ENCODE measurements around the gene ZNF160.

DNA sequence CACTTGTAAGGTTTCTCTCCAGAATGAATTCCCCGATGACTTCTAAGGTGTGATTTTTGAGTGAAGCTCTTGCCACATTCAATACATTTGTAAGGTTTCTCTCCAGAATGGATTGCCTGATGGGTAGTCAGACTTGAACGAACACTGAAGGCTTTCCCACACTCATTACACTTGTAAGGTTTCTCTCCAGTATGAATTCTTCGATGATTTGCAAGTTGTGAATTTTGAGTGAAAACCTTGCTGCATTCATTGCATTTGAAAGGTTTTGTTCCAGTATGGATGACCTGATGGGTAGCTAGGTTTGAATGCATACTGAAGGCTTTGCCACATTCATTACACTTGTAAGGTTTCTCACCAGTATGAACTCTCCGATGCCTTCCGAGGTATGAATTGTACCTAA lies 34.4 kb downstream of the ZNF160 start:
- TF ChIP-seq RFX5 (IDR thresholded peaks at IDR 0.05; ENCODE audit: low read length) (no peak), EZH2phosphoT487 (IDR thresholded peaks at IDR 0.05; ENCODE audit: borderline replicate concordance, low read depth) (no peak), POLR2AphosphoS5 (IDR thresholded peaks at IDR 0.05; ENCODE audit: low read depth, low read length) (no peak), TAF1 (IDR thresholded peaks at IDR 0.05; ENCODE audit: borderline replicate concordance, low read depth, low read length) (no peak), FOSL2 (IDR thresholded peaks at IDR 0.05; ENCODE audit: borderline replicate concordance, low read depth) (no peak), RCOR1 (IDR thresholded peaks at IDR 0.05; ENCODE audit: low read length) (no peak), CHD2 (IDR thresholded peaks at IDR 0.05; ENCODE audit: low read length, partially characterized antibody) (no peak), MXI1 (IDR thresholded peaks at IDR 0.05; ENCODE audit: low read depth, low read length) (no peak), EP300 (IDR thresholded peaks at IDR 0.05; ENCODE audit: borderline replicate concordance in 1 of 2, low read depth in 1 of 2, low read length in 1 of 2) (no peak), ELF1 (IDR thresholded peaks at IDR 0.05) (no peak)
- TF ChIP-seq, protein P1, sequence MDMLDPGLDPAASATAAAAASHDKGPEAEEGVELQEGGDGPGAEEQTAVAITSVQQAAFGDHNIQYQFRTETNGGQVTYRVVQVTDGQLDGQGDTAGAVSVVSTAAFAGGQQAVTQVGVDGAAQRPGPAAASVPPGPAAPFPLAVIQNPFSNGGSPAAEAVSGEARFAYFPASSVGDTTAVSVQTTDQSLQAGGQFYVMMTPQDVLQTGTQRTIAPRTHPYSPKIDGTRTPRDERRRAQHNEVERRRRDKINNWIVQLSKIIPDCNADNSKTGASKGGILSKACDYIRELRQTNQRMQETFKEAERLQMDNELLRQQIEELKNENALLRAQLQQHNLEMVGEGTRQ (IDR thresholded peaks at IDR 0.05; ENCODE audit: borderline replicate concordance, low read depth, low read length): no peak
- TF ChIP-seq, protein P2, sequence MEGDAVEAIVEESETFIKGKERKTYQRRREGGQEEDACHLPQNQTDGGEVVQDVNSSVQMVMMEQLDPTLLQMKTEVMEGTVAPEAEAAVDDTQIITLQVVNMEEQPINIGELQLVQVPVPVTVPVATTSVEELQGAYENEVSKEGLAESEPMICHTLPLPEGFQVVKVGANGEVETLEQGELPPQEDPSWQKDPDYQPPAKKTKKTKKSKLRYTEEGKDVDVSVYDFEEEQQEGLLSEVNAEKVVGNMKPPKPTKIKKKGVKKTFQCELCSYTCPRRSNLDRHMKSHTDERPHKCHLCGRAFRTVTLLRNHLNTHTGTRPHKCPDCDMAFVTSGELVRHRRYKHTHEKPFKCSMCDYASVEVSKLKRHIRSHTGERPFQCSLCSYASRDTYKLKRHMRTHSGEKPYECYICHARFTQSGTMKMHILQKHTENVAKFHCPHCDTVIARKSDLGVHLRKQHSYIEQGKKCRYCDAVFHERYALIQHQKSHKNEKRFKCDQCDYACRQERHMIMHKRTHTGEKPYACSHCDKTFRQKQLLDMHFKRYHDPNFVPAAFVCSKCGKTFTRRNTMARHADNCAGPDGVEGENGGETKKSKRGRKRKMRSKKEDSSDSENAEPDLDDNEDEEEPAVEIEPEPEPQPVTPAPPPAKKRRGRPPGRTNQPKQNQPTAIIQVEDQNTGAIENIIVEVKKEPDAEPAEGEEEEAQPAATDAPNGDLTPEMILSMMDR (IDR thresholded peaks at IDR 0.05): no peak
- TF ChIP-seq, protein P3, sequence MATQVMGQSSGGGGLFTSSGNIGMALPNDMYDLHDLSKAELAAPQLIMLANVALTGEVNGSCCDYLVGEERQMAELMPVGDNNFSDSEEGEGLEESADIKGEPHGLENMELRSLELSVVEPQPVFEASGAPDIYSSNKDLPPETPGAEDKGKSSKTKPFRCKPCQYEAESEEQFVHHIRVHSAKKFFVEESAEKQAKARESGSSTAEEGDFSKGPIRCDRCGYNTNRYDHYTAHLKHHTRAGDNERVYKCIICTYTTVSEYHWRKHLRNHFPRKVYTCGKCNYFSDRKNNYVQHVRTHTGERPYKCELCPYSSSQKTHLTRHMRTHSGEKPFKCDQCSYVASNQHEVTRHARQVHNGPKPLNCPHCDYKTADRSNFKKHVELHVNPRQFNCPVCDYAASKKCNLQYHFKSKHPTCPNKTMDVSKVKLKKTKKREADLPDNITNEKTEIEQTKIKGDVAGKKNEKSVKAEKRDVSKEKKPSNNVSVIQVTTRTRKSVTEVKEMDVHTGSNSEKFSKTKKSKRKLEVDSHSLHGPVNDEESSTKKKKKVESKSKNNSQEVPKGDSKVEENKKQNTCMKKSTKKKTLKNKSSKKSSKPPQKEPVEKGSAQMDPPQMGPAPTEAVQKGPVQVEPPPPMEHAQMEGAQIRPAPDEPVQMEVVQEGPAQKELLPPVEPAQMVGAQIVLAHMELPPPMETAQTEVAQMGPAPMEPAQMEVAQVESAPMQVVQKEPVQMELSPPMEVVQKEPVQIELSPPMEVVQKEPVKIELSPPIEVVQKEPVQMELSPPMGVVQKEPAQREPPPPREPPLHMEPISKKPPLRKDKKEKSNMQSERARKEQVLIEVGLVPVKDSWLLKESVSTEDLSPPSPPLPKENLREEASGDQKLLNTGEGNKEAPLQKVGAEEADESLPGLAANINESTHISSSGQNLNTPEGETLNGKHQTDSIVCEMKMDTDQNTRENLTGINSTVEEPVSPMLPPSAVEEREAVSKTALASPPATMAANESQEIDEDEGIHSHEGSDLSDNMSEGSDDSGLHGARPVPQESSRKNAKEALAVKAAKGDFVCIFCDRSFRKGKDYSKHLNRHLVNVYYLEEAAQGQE (IDR thresholded peaks at IDR 0.05; ENCODE audit: low read depth, low read length): no peak

Measured in SK-N-SH (cell line).